ENCODE measurements around the gene SATB2.

- no peak for TF ChIP-seq EZH2 (IDR thresholded peaks at IDR 0.05; ENCODE audit: low read length, missing control alignments)
- TF ChIP-seq CTCF (conservative IDR thresholded peaks at IDR 0.05 in 1 of 2, IDR thresholded peaks at IDR 0.05 in 1 of 2; ENCODE audit: low read depth in 1 of 2, low read length in 2 of 2) = no peak
These were observed 12.6 kb upstream of the SATB2 start for GRCh38 chr2:199470361-199470671.

Data from fibroblast of lung (primary cell).